Measurements from ENCODE around the gene ABCC1.
"Not testable (repeated sequence)": the region's sequence is repeated elsewhere in the genome, so short reads cannot be mapped to it uniquely, and the experiment has no call there.

The ABCC1 gene

GRCh38 chr16:15918314-15918713 lies 31.1 kb upstream of the ABCC1 start:
- H3K4me1 ChIP-seq (ENCODE audit: control insufficient read depth, insufficient read depth, low read length); H3K4me3 ChIP-seq (ENCODE audit: low read depth, low read length); H3K27ac ChIP-seq (ENCODE audit: extremely low read depth, low read depth, low read length); CTCF ChIA-PET; POLR2A ChIA-PET; H3K36me3 ChIP-seq (ENCODE audit: control insufficient read depth in 2 of 2, insufficient read depth in 1 of 2, low read length in 2 of 2); H3K9me3 ChIP-seq (ENCODE audit: control insufficient read depth, insufficient read depth, low read depth, low read length): not testable (repeated sequence)
- peak; percentile 92 for TF ChIP-seq ZNF146 (tag by site-specific recombination; IDR thresholded peaks at IDR 0.05)
- TF ChIP-seq ZNF580 (tag by site-specific recombination; IDR thresholded peaks at IDR 0.05): 0 out of 2 replicates have a peak, but pooled peaks have one; percentile 13

- CTCF ChIA-PET: interaction anchor here (1.0 kb wide), 1 partner anchor 143 kb away, joined by 3 read pairs; no protein-coding TSS in a partner anchor
- H3K4me3 ChIP-seq (ENCODE audit: low read depth, low read length): no peak overlapping the region
- no peaks in the 10 kb centered on the region for H3K4me1 ChIP-seq (ENCODE audit: control insufficient read depth, insufficient read depth, low read length)
- no peaks in the 10 kb centered on the region; a peak in 1 of 3 replicates for H3K36me3 ChIP-seq (ENCODE audit: control insufficient read depth in 2 of 2, insufficient read depth in 1 of 2, low read length in 2 of 2)
- no peak overlapping the region for H3K27ac ChIP-seq (ENCODE audit: extremely low read depth, low read depth, low read length)
- no peaks in the 10 kb centered on the region for H3K9me3 ChIP-seq (ENCODE audit: control insufficient read depth, insufficient read depth, low read depth, low read length)
- POLR2A ChIA-PET: no interaction called here
- no peak for TF ChIP-seq ZNF280D (tag by site-specific recombination; IDR thresholded peaks at IDR 0.05)
- no peak for TF ChIP-seq ZNF626 (tag by site-specific recombination; IDR thresholded peaks at IDR 0.05)
- no peak for TF ChIP-seq PRDM10 (tag by site-specific recombination; IDR thresholded peaks at IDR 0.05)
- no peak for TF ChIP-seq ZNF791 (tag by site-specific recombination; IDR thresholded peaks at IDR 0.05)
- TF ChIP-seq PRDM2 (tag by site-specific recombination; IDR thresholded peaks at IDR 0.05; ENCODE audit: borderline replicate concordance): no peak
- no peak for TF ChIP-seq ZNF26 (tag by site-specific recombination; IDR thresholded peaks at IDR 0.05)
- no peak for TF ChIP-seq AEBP2 (tag by site-specific recombination; IDR thresholded peaks at IDR 0.05; ENCODE audit: borderline replicate concordance)
- TF ChIP-seq HOXD13 (CRISPR knock-in tag; IDR thresholded peaks at IDR 0.05; ENCODE audit: borderline replicate concordance): no peak
- TF ChIP-seq GFI1B (tag by site-specific recombination; IDR thresholded peaks at IDR 0.05): no peak
- no peak for TF ChIP-seq HOXA7 (CRISPR knock-in tag; IDR thresholded peaks at IDR 0.05; ENCODE audit: borderline replicate concordance)
- TF ChIP-seq ZNF426 (tag by site-specific recombination; IDR thresholded peaks at IDR 0.05): no peak
- TF ChIP-seq SP7 (tag by site-specific recombination; IDR thresholded peaks at IDR 0.05): no peak
- TF ChIP-seq ZNF610 (tag by site-specific recombination; IDR thresholded peaks at IDR 0.05; ENCODE audit: borderline replicate concordance): no peak
- TF ChIP-seq CTCF (tag by site-specific recombination; IDR thresholded peaks at IDR 0.05): no peak
These were observed 30.1 kb upstream of the ABCC1 start for GRCh38 chr16:15919331-15919730.
